IMR-90 (cell line): ENCODE results near the gene COPA. TPM values are rescaled to one million over a fixed set of nuclear protein-coding genes. Genes with fewer than 3 reads are reported as not detected.

ENCODE experiments used
- ATAC-seq: fragments of 200-7000 bp; cut with Tn5 transposase; 2 replicates; pipeline ENCODE4 v1.9.1; 2020; ENCODE audit warnings: low read depth, mild to moderate bottlenecking, moderate library complexity
- BruUV-seq: library from RNA; stranded (reverse); fragments of 400-500 nt; replicated peaks from 2 replicates; lab custom pipeline; 2021; lab: Mats Ljungman, UMichigan
- CTCF ChIA-PET: fragments of 300-600 bp; formaldehyde crosslinking; extraction: SDS; loops from one replicate; lab custom pipeline; 2021; ENCODE audit warnings: antibody characterized with exemption; lab: Yijun Ruan, JAX
- POLR2A ChIA-PET: fragments of 300-600 bp; sonication (Branson Sonifier 250); formaldehyde crosslinking; loops from one replicate; lab custom pipeline; 2022; ENCODE audit warnings: antibody characterized with exemption; ENCODE audit not compliant: unreplicated experiment; lab: Charles Lee
- DNase-seq: peaks from one replicate; pipeline ENCODE4 v3.0.0; 2013
- H2AFZ ChIP-seq: replicated peaks from 2 replicates; pipeline ENCODE3; 2013; ENCODE audit warnings: low read length, mild to moderate bottlenecking; ENCODE audit not compliant: poor library complexity
- H2AK5ac ChIP-seq: 2 replicates; pipeline ENCODE4 v1.6.1; 2013; ENCODE audit warnings: low read depth, low read length, inconsistent platforms
- H2AK9ac ChIP-seq: replicated peaks from 2 replicates; pipeline ENCODE3; 2013; ENCODE audit warnings: mild to moderate bottlenecking, low read depth, low read length, moderate library complexity; ENCODE audit not compliant: poor library complexity
- H2BK120ac ChIP-seq: 2 replicates; pipeline ENCODE4 v1.6.1; 2013; ENCODE audit warnings: low read depth, low read length, inconsistent platforms
- H2BK15ac ChIP-seq: 3 replicates; pipeline ENCODE4 v1.6.1; 2013; ENCODE audit warnings: low read depth, low read length, inconsistent platforms
- H2BK20ac ChIP-seq: 2 replicates; pipeline ENCODE4 v1.6.1; 2013; ENCODE audit warnings: low read depth, mild to moderate bottlenecking, inconsistent platforms, low read length, moderate library complexity
- H2BK5ac ChIP-seq: 2 replicates; pipeline ENCODE4 v1.6.1; 2013; ENCODE audit warnings: mild to moderate bottlenecking, low read depth, low read length, inconsistent platforms; ENCODE audit not compliant: poor library complexity, severe bottlenecking
- H3K14ac ChIP-seq: replicated peaks from 2 replicates; pipeline ENCODE4 v1.6.1; 2013; ENCODE audit warnings: low read depth, low read length, inconsistent platforms
- H3K18ac ChIP-seq: 2 replicates; pipeline ENCODE4 v1.6.1; 2013; ENCODE audit warnings: low read depth, low read length, control low read depth
- H3K23ac ChIP-seq: 2 replicates; pipeline ENCODE4 v1.6.1; 2013; ENCODE audit warnings: low read depth, low read length, inconsistent platforms
- H3K27ac ChIP-seq: 2 replicates; pipeline ENCODE4 v1.5.1; 2013; ENCODE audit warnings: mild to moderate bottlenecking, control low read depth, low read length; ENCODE audit not compliant: insufficient read depth
- H3K27me3 ChIP-seq: 2 replicates; pipeline ENCODE4 v1.6.1; 2013; ENCODE audit warnings: low read length; ENCODE audit not compliant: control insufficient read depth, insufficient read depth
- H3K36me3 ChIP-seq: 2 replicates; pipeline ENCODE4 v1.6.1; 2013; ENCODE audit warnings: low read length, mixed read lengths; ENCODE audit not compliant: control insufficient read depth, insufficient read depth
- H3K4ac ChIP-seq: 2 replicates; pipeline ENCODE4 v1.6.1; 2013; ENCODE audit warnings: low read depth, low read length, inconsistent platforms
- H3K4me1 ChIP-seq: 2 replicates; pipeline ENCODE4 v1.6.1; 2013; ENCODE audit warnings: low read length, mixed read lengths; ENCODE audit not compliant: control insufficient read depth, insufficient read depth
- H3K4me2 ChIP-seq: 2 replicates; pipeline ENCODE4 v1.6.1; 2013; ENCODE audit warnings: low read depth, mild to moderate bottlenecking, control low read depth, low read length, moderate library complexity
- H3K4me3 ChIP-seq: 2 replicates; pipeline ENCODE4 v1.5.1; 2013; ENCODE audit warnings: low read depth, mild to moderate bottlenecking, control low read depth, low read length, moderate library complexity; ENCODE audit not compliant: insufficient read depth
- H3K56ac ChIP-seq: 2 replicates; pipeline ENCODE4 v1.6.1; 2013; ENCODE audit warnings: low read length, inconsistent platforms; ENCODE audit not compliant: insufficient read depth; ENCODE audit errors: extremely low read depth
- H3K79me1 ChIP-seq, 2 experiments: 2 replicates each; pipeline ENCODE4 v1.6.1; 2013; ENCODE audit warnings: low read length in 2 of 2, inconsistent platforms in 1 of 2, low read depth in 1 of 2
- H3K9ac ChIP-seq: 2 replicates; pipeline ENCODE4 v1.6.1; 2013; ENCODE audit warnings: low read depth, low read length, control low read depth
- H3K9me1 ChIP-seq: 2 replicates; pipeline ENCODE4 v1.6.1; 2013; ENCODE audit warnings: low read length, inconsistent platforms; ENCODE audit not compliant: insufficient read depth
- H3K9me3 ChIP-seq: 2 replicates; pipeline ENCODE4 v1.6.1; 2013; ENCODE audit warnings: low read length; ENCODE audit not compliant: control insufficient read depth, insufficient read depth
- H4K20me1 ChIP-seq: 2 replicates; pipeline ENCODE4 v1.6.1; 2013; ENCODE audit warnings: low read length, inconsistent platforms; ENCODE audit not compliant: insufficient read depth
- H4K5ac ChIP-seq: 2 replicates; pipeline ENCODE4 v1.6.1; 2013; ENCODE audit warnings: mild to moderate bottlenecking, low read depth, low read length, control low read depth
- H4K8ac ChIP-seq, 2 experiments: 2 replicates each; pipeline ENCODE4 v1.6.1; 2013; ENCODE audit warnings: low read depth in 2 of 2, low read length in 2 of 2, control low read depth in 1 of 2, inconsistent platforms in 1 of 2
- H4K91ac ChIP-seq: 2 replicates; pipeline ENCODE4 v1.6.1; 2013; ENCODE audit warnings: low read depth, low read length, inconsistent platforms; ENCODE audit not compliant: insufficient read depth
- BHLHE40 ChIP-seq: fragments of 150-350 bp; IDR thresholded peaks from 2 replicates; pipeline ENCODE4 v1.6.1; 2016; ENCODE audit warnings: mild to moderate bottlenecking, low read depth, low read length
- CEBPB ChIP-seq: IDR thresholded peaks from 2 replicates; pipeline ENCODE4 v1.6.1; 2012; ENCODE audit warnings: low read depth, low read length, improper control_type of control experiment
- CHD1 ChIP-seq: IDR thresholded peaks from 2 replicates; pipeline ENCODE4 v1.6.1; 2012; ENCODE audit warnings: low read depth, low read length, improper control_type of control experiment
- CTCF ChIP-seq: conservative IDR thresholded peaks from 2 replicates; pipeline ENCODE4 v1.5.1; 2012; ENCODE audit warnings: mild to moderate bottlenecking, low read depth, low read length, improper control_type of control experiment
- ELK1 ChIP-seq: fragments of 150-350 bp; IDR thresholded peaks from 2 replicates; pipeline ENCODE4 v1.6.1; 2016; ENCODE audit warnings: low read depth, mild to moderate bottlenecking, low read length, moderate library complexity, borderline replicate concordance
- FOS ChIP-seq: fragments of 150-350 bp; IDR thresholded peaks from 2 replicates; pipeline ENCODE4 v1.6.1; 2016; ENCODE audit warnings: low read depth, low read length
- MAFK ChIP-seq: IDR thresholded peaks from 2 replicates; pipeline ENCODE4 v1.6.1; 2012; ENCODE audit warnings: low read depth, low read length, improper control_type of control experiment
- MAZ ChIP-seq: IDR thresholded peaks from 2 replicates; pipeline ENCODE4 v1.6.1; 2012; ENCODE audit warnings: low read depth, mild to moderate bottlenecking, low read length, improper control_type of control experiment, moderate library complexity, borderline replicate concordance
- MXI1 ChIP-seq: IDR thresholded peaks from 2 replicates; pipeline ENCODE4 v1.6.1; 2012; ENCODE audit warnings: low read depth, mild to moderate bottlenecking, low read length, moderate library complexity, borderline replicate concordance
- NFE2L2 ChIP-seq: fragments of 150-350 bp; IDR thresholded peaks from 2 replicates; pipeline ENCODE4 v1.6.1; 2016; ENCODE audit warnings: low read depth, mild to moderate bottlenecking, low read length
- POLR2A ChIP-seq: IDR thresholded peaks from 2 replicates; pipeline ENCODE4 v1.6.1; 2012; ENCODE audit warnings: mild to moderate bottlenecking, low read depth, low read length
- RAD21 ChIP-seq: IDR thresholded peaks from 2 replicates; pipeline ENCODE4 v1.6.1; 2012; ENCODE audit warnings: low read length, improper control_type of control experiment
- RCOR1 ChIP-seq: IDR thresholded peaks from 2 replicates; pipeline ENCODE4 v1.6.1; 2012; ENCODE audit warnings: mild to moderate bottlenecking, low read length, improper control_type of control experiment; ENCODE audit not compliant: insufficient replicate concordance
- RFX5 ChIP-seq: IDR thresholded peaks from 2 replicates; pipeline ENCODE4 v1.8.0; 2012; ENCODE audit warnings: low read depth, mild to moderate bottlenecking, low read length, moderate library complexity
- SMC3 ChIP-seq: fragments of 150-350 bp; IDR thresholded peaks from 2 replicates; pipeline ENCODE4 v1.6.1; 2016; ENCODE audit warnings: low read depth, mild to moderate bottlenecking, antibody characterized with exemption, low read length, moderate library complexity
- USF2 ChIP-seq: fragments of 150-350 bp; IDR thresholded peaks from 2 replicates; pipeline ENCODE4 v1.6.1; 2017; ENCODE audit warnings: mild to moderate bottlenecking, antibody characterized with exemption, low read length, low read depth
- WGBS, 2 experiments: methylation state at CpG; one replicate each; pipeline versions ENCODE4 v1.1.5 to v1.1.7; 2013; ENCODE audit warnings: missing lambda C conversion rate in 2 of 2; ENCODE audit not compliant: insufficient read length in 1 of 2; ENCODE audit errors: extremely low coverage in 2 of 2; 5-methylcytosine and 5-hydroxymethylcytosine counted together
- dilution Hi-C: fragments of 300-500 bp; cut with HindIII; formaldehyde crosslinking; loops from one replicate; pipeline ENCODE4 v1.14.3; 2018; ENCODE audit warnings: low sequenced_read_pairs; ENCODE audit not compliant: unreplicated experiment
- in situ Hi-C: fragments of 300-500 bp; cut with MboI; formaldehyde crosslinking; loops from 3 replicates; pipeline ENCODE4 v1.14.3; 2019; ENCODE audit warnings: low sequenced_read_pairs, inconsistent platforms, mixed read lengths
- intact Hi-C: fragments of 100-400 bp; cut with micrococcal nuclease; formaldehyde crosslinking; loops from 2 replicates; pipeline ENCODE4 v1.10.0; 2022
- polyA plus RNA-seq, 3 experiments: library from polyadenylated mRNA; depleted of rRNA; stranded (reverse); fragments of >200 nt; gene quantifications; 2 replicates each; pipeline ENCODE4 v1.2.3, GENCODE V29; 2012; ENCODE audit warnings: low replicate concordance in 1 of 3
- total RNA-seq: library from RNA; depleted of rRNA; stranded (reverse); fragments of >200 nt; gene quantifications from 2 replicates; pipeline ENCODE4 v1.2.3, GENCODE V29; 2012

The COPA gene
- total and polyA plus RNA-seq, 2 of the 4 experiments (the other 2 are of a cell fraction) = 204 to 436 TPM

GRCh38 chr1:160361199-160361598 is 18.1 kb upstream of the COPA start:
- H3K9me1 ChIP-seq = no peaks in the 10 kb centered on the region; the same call in 1 of the 2 replicates
- H4K8ac ChIP-seq = no peak overlapping the region
- no peak overlapping the region for H3K14ac ChIP-seq
- whole genome bisulfite sequencing, 2 experiments = 67% methylated on average over 2 of the region's 2 CpGs; no CpG with 5 or more reads in 1 of the 2 experiments
- H2AK9ac ChIP-seq = no peak overlapping the region
- H3K27me3 ChIP-seq = no peaks in the 10 kb centered on the region
- H3K79me1 ChIP-seq = no peaks in the 10 kb centered on the region
- no peak overlapping the region for H3K56ac ChIP-seq
- in situ Hi-C loops (no loop called here), dilution Hi-C loops (no loop called here), intact Hi-C loops (no loop called here)
- ChIA-PET POLR2A (no interaction called here), CTCF (no interaction called here)
- H3K4me3 ChIP-seq = no peak overlapping the region
- H3K36me3 ChIP-seq = peaks cover 25% of the 10 kb centered on the region
- ATAC-seq (no peak), DNase-seq (no peak)
- H3K4me1 ChIP-seq = peaks cover 2% of the 10 kb centered on the region; the same call in 1 of the 2 replicates
- no peak overlapping the region for H3K27ac ChIP-seq
- H2BK120ac ChIP-seq = no peak overlapping the region
- TF ChIP-seq RAD21 (no peak), MAZ (no peak), RFX5 (no peak), CTCF (no peak), USF2 (no peak), POLR2A (no peak), MAFK (no peak), BHLHE40 (no peak), RCOR1 (no peak), FOS (no peak), SMC3 (no peak), MXI1 (no peak), CHD1 (no peak), CEBPB (no peak), ELK1 (no peak), NFE2L2 (no peak)
- H3K18ac ChIP-seq = no peak overlapping the region
- H3K9ac ChIP-seq = no peak overlapping the region
- H2BK20ac ChIP-seq = no peak overlapping the region
- H2BK15ac ChIP-seq = no peak overlapping the region
- H4K5ac ChIP-seq = no peak overlapping the region
- no peaks in the 10 kb centered on the region for H3K9me3 ChIP-seq
- H4K20me1 ChIP-seq = no peaks in the 10 kb centered on the region; the same call in 1 of the 2 replicates
- no peak overlapping the region for H3K23ac ChIP-seq
- H2AFZ ChIP-seq = no peak overlapping the region
- H3K4ac ChIP-seq = no peak overlapping the region
- no peak overlapping the region for H3K4me2 ChIP-seq
- H2AK5ac ChIP-seq = no peak overlapping the region
- no TSS peak for BruUV-seq
- H4K91ac ChIP-seq = no peak overlapping the region
- H2BK5ac ChIP-seq = no peak overlapping the region
